NT2/D1 (cell line): ENCODE results near the gene LONP2.
"Not testable (repeated sequence)": the region's sequence is repeated elsewhere in the genome, so short reads cannot be mapped to it uniquely, and the experiment has no call there.

Experiments used
- DNase-seq: peaks from one replicate; pipeline ENCODE4 v3.0.0-alpha.2; 2011; ENCODE audit warnings: low read depth, low spot score
- H3K27me3 ChIP-seq: 2 replicates; pipeline ENCODE4 v1.6.0; 2011; ENCODE audit warnings: mild to moderate bottlenecking; ENCODE audit not compliant: insufficient read length, insufficient read depth
- H3K36me3 ChIP-seq: 2 replicates; pipeline ENCODE4 v1.6.1; 2011; ENCODE audit warnings: mild to moderate bottlenecking, low read length, mixed read lengths; ENCODE audit not compliant: insufficient read depth, insufficient read length
- H3K4me1 ChIP-seq: 2 replicates; pipeline ENCODE4 v1.5.1; 2011; ENCODE audit not compliant: insufficient read depth, insufficient read length
- H3K4me3 ChIP-seq: 2 replicates; pipeline ENCODE4 v1.5.1; 2011; ENCODE audit warnings: low read depth; ENCODE audit not compliant: insufficient read length
- H3K9ac ChIP-seq: 2 replicates; pipeline ENCODE4 v1.6.0; 2011; ENCODE audit warnings: low read depth; ENCODE audit not compliant: insufficient read length
- H3K9me3 ChIP-seq: 2 replicates; pipeline ENCODE4 v1.5.1; 2011; ENCODE audit warnings: mild to moderate bottlenecking, low read length; ENCODE audit not compliant: insufficient read depth
- SUZ12 ChIP-seq: IDR thresholded peaks from 2 replicates; pipeline ENCODE4 v1.6.1; 2011; ENCODE audit not compliant: insufficient read length, insufficient read depth; ENCODE audit errors: extremely low read depth
- YY1 ChIP-seq: IDR thresholded peaks from 2 replicates; pipeline ENCODE4 v1.6.1; 2011; ENCODE audit not compliant: insufficient read length, insufficient read depth
- ZNF274 ChIP-seq: IDR thresholded peaks from 2 replicates; pipeline ENCODE4 v1.6.1; 2011; ENCODE audit warnings: mild to moderate bottlenecking, low read depth, low read length

The LONP2 gene

DNA sequence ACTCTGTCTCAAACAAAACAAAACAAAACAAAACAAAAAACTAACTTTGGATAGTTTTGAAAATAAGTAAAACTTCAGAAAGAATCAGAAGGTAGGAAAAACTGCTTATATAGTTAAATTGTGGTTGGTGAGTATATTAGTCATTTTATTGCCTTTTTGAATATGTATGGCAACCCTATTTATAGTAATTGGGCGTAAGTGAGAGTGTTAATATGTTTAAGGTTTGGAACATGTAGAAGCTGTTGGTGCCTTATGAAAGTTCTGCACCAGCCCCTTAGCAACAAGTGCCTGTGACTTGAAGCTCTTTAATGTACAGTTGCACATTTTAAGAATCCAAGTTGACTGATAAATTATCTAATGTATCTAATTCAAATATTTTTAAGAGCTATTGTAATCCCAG is 50.6 kb downstream of the LONP2 start:
- no peak for DNase-seq
- no peak overlapping the region for H3K4me3 ChIP-seq
- peaks cover 14% of the 10 kb centered on the region for H3K9me3 ChIP-seq
- no peaks in the 10 kb centered on the region for H3K27me3 ChIP-seq
- no peaks in the 10 kb centered on the region for H3K4me1 ChIP-seq
- H3K36me3 ChIP-seq, result peaks cover 51% of the 10 kb centered on the region
- no peak overlapping the region for H3K9ac ChIP-seq
- TF ChIP-seq YY1, result no peak
- TF ChIP-seq ZNF274, result no peak
- TF ChIP-seq SUZ12, result no peak

DNA sequence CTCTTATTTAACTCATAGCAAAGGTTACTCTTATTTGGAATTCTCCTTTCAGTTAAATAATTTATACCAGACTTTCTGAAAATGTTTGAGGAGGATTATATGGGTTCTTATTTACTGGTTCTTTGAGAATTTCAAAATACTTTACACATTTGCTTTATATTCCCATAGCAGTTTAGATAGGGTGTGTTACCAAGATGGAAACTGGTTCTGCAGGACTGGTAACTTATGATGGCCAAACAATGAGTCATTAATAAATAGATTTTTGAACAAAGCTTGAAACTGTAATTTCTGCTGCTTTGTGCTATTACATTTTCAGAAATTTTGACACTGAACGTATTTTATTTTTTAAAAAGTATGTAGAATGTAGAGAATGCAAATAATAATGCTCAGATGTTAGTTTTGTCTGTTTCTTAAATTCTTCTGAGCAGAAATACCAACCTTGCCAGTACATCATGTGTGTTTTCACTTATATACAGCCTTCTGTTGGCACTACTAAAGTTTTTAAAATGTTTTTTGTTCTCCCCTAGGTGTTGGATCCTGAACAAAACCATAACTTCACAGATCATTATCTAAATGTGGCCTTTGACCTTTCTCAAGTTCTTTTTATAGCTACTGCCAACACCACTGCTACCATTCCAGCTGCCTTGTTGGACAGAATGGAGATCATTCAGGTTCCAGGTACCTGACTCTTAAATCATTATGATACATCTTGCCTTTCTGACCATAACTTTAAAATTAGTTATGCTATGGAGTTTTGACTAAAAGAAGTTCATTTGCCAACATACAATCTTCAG is 51.6 kb downstream of the LONP2 start:
- H3K9me3 ChIP-seq, result peaks cover 14% of the 10 kb centered on the region
- H3K36me3 ChIP-seq, result peaks cover 51% of the 10 kb centered on the region
- no peak for DNase-seq
- no peak for TF ChIP-seq ZNF274
- TF ChIP-seq SUZ12, result no peak
- TF ChIP-seq YY1, result no peak
- no peaks in the 10 kb centered on the region for H3K4me1 ChIP-seq
- H3K4me3 ChIP-seq, result no peak overlapping the region
- H3K27me3 ChIP-seq, result no peaks in the 10 kb centered on the region
- no peak overlapping the region for H3K9ac ChIP-seq

DNA sequence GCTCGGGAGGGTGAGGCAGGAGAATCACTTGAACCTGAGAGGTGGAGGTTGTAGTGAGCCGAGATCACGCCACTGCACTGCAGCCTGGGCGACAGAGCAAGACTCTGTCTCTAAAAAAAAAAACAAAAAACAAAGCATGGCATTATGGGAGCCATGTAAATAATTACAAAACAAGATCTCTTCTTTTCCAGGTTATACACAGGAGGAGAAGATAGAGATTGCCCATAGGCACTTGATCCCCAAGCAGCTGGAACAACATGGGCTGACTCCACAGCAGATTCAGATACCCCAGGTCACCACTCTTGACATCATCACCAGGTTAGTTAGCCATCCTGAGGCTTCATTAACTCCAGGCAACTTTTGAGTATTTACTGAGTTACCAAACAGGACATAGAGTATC is 55.4 kb downstream of the LONP2 start:
- H3K4me1 ChIP-seq, result no peaks in the 10 kb centered on the region
- H3K36me3 ChIP-seq, result peaks cover 59% of the 10 kb centered on the region
- H3K27me3 ChIP-seq, result no peaks in the 10 kb centered on the region
- no peaks in the 10 kb centered on the region for H3K9me3 ChIP-seq
- no peak for DNase-seq
- TF ChIP-seq ZNF274 (no peak), SUZ12 (no peak), YY1 (no peak)
- H3K4me3 ChIP-seq, result no peak overlapping the region
- H3K9ac ChIP-seq, result no peak overlapping the region

DNA sequence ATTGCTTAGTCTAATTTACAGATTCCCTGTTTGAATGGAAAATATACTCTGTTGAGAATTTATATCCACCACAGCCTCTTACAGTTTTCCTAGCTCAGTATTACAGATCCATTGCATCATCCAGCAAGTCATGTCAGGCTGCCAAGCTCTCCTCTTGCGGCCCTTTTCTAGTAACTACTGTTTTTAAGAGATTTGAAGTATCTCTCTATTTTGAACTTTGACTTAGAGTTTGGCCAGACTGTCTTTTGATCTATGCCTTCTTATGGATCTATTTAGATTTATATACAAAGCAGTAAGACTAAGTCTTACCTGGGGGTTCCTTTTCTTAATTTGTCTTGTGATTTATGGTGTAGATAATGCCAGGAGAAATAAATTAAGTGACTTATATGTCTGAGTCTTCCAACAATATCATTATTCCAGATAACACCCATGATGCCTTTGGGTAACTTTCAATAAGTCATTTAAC is 56.3 kb downstream of the LONP2 start:
- no peaks in the 10 kb centered on the region for H3K4me1 ChIP-seq
- H3K36me3 ChIP-seq, result peaks cover 64% of the 10 kb centered on the region
- TF ChIP-seq ZNF274, result no peak
- H3K9ac ChIP-seq, result no peak overlapping the region
- no peak overlapping the region for H3K4me3 ChIP-seq
- no peaks in the 10 kb centered on the region for H3K9me3 ChIP-seq
- no peaks in the 10 kb centered on the region for H3K27me3 ChIP-seq
- no peak for DNase-seq

DNA sequence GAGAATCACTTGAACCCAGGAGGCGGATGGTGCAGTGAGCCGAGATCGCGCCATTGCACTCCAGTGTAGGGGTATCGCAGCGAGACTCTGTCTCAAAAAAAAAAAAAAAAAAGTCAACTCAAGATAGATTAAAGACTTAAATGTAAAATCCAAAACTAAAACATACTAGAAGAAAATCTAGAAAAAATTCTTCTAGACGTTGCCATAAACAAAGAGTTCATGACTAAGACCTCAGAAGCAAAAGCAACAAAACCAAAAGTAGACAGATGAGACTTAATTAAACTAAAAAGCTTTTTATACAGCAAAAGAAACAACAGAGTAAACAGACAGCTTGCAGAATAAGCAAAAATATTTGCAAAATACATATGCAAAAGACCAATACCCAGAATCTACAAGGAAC is 64.4 kb downstream of the LONP2 start:
- TF ChIP-seq ZNF274, result no peak
- TF ChIP-seq SUZ12, result no peak
- no peak for TF ChIP-seq YY1
- H3K4me3 ChIP-seq, result no peak overlapping the region
- no peaks in the 10 kb centered on the region for H3K27me3 ChIP-seq
- peaks cover 25% of the 10 kb centered on the region; the same call in 1 of the 2 replicates for H3K9me3 ChIP-seq
- H3K4me1 ChIP-seq, result no peaks in the 10 kb centered on the region
- no peak overlapping the region for H3K9ac ChIP-seq
- no peak for DNase-seq
- H3K36me3 ChIP-seq, result peaks cover 23% of the 10 kb centered on the region

DNA sequence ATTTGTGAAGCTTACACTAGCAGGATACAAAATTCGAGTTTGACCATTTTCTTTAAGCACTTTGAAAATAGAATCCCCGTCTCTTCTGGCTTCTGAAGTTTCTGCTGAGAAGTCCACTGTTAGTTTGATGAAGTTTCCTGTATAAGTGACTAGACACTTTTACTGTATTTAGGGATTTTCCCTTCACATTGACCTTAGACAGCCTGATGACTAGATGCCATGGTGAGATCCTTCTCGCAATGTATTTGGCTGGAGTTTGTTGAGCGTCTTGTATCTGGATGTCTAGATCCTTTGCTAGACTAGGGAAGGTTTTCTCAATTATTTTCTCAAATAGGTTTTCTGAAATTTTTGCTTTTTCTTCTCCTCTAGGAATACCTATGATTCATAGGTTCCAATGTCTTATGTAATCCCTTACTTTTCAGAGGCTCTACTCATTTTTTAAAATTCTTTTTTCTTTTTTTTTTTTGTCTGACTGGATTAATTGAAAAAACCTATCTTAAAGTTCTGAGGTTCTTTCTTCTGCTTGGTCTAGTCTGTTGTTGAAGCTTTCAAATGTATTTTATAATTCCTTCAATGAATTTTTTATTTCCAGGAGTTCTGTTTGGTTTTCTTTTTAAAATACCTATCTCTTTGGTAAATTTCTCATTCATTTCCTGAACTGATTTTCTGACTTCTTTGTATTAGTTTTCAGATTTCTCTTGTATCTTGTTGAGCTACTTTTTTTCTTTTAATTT is 67.0 kb downstream of the LONP2 start:
- DNase-seq, result no peak
- Histone ChIP-seq H3K27me3 (no peaks in the 10 kb centered on the region), H3K9ac (no peak overlapping the region), H3K9me3 (peaks cover 30% of the 10 kb centered on the region; the same call in 1 of the 2 replicates), H3K4me3 (no peak overlapping the region), H3K4me1 (no peaks in the 10 kb centered on the region), H3K36me3 (peaks cover 10% of the 10 kb centered on the region)
- no peak for TF ChIP-seq YY1
- TF ChIP-seq ZNF274, result no peak
- TF ChIP-seq SUZ12, result no peak

DNA sequence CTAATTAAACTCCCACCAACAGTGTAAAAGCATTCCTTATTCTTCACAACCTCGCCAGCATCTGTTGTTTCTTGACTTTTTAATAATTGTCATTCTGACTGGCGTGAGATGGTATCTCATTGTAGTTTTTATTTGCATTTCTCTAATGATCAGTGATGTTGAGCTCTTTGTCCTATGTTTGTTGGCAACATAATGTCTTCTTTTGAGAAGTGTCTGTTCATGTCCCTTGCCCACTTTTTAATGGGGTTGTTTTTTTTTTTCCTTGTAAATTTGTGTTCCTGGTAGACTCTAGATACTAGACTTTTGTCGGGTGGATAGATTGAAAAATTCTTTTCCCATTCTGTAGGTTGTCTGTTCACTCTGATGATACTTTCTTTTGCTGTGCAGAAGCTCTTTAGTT is 69.8 kb downstream of the LONP2 start:
- H3K9me3 ChIP-seq, result peaks cover 30% of the 10 kb centered on the region; the same call in 1 of the 2 replicates
- DNase-seq, H3K9ac ChIP-seq: not testable (repeated sequence)

More for the DNA sequence above, 69.8 kb downstream of the LONP2 start:
- H3K4me1 ChIP-seq, H3K4me3 ChIP-seq, H3K27me3 ChIP-seq, H3K36me3 ChIP-seq: not testable (repeated sequence)
